ENCODE measurements around the gene MSMB.
A peak's percentile ranks its signal among the peaks of the same experiment; 100 is the strongest.
"Not testable (repeated sequence)": the region's sequence is repeated elsewhere in the genome, so short reads cannot be mapped to it uniquely, and the experiment has no call there.

The MSMB gene

GRCh38 chr10:46046261-46046660 lies at the start of gene MSMB:
Gene MSMB, minus strand, starts transcription at chr10:46046269. Its CDS starts 32 bp downstream, at chr10:46046237.
- no peak for DNase-seq

- DNase-seq, result no peak
Measured at GRCh38 chr10:46094931-46095750, 49.1 kb upstream of the MSMB start.

- no peak for DNase-seq
Measured at GRCh38 chr10:46094197-46094500, 48.1 kb upstream of the MSMB start.

GRCh38 chr10:46093316-46094196 lies 47.5 kb upstream of the MSMB start:
- not testable (repeated sequence) for DNase-seq

GRCh38 chr10:46092524-46093081 lies 46.5 kb upstream of the MSMB start:
- no peak for DNase-seq

GRCh38 chr10:46091828-46092523 lies 45.9 kb upstream of the MSMB start:
- peak; percentile 10 for DNase-seq

- DNase-seq, result no peak
Measured at GRCh38 chr10:46091080-46091827, 45.2 kb upstream of the MSMB start.

GRCh38 chr10:46090258-46090812 lies 44.3 kb upstream of the MSMB start:
- DNase-seq, result no peak

- not testable (repeated sequence) for DNase-seq
Measured at GRCh38 chr10:46087381-46087780, 41.3 kb upstream of the MSMB start.

- DNase-seq, result no peak
Measured at GRCh38 chr10:46084321-46085165, 38.5 kb upstream of the MSMB start.

GRCh38 chr10:46080886-46081285 lies 34.8 kb upstream of the MSMB start:
- no peak for DNase-seq

- DNase-seq, result no peak
Measured at GRCh38 chr10:46079831-46080585, 33.9 kb upstream of the MSMB start.

GRCh38 chr10:46077731-46078413 lies 31.8 kb upstream of the MSMB start:
- DNase-seq, result no peak

GRCh38 chr10:46077141-46077554 lies 31.1 kb upstream of the MSMB start:
- DNase-seq, result no peak

- no peak for DNase-seq
Measured at GRCh38 chr10:46075869-46076268, 29.8 kb upstream of the MSMB start.

GRCh38 chr10:46074196-46074946 lies 28.3 kb upstream of the MSMB start:
- DNase-seq, result no peak

- DNase-seq, result no peak
Measured at GRCh38 chr10:46073564-46073963, 27.5 kb upstream of the MSMB start.

- DNase-seq, result no peak
Measured at GRCh38 chr10:46070749-46071148, 24.7 kb upstream of the MSMB start.
